Heart left ventricle (tissue), 13 donors: ENCODE results near the gene BTBD17.

Experiments
- CTCF ChIP-seq, 12 donors: fragments of 200-600 bp; sonication (generic) in 4 of 12; IDR thresholded peaks; one replicate each; pipeline versions ENCODE4 v1.5.0 to v1.8.0; 2018 to 2022; ENCODE audit warnings: antibody characterized with exemption in 12 of 12, mild to moderate bottlenecking in 5 of 12
- POLR2A ChIP-seq, 2 donors: fragments of 450-650 bp; IDR thresholded peaks; one replicate each; pipeline ENCODE4 v1.6.1; 2017; ENCODE audit warnings: antibody characterized with exemption in 2 of 2, mild to moderate bottlenecking in 2 of 2, moderate library complexity in 2 of 2
- donor health status: ischemic (EF 13 %, LVEDD 7.1; RV severe dilation, severe dysfunction).
- donor health status: DM: no; HTN: yes; CAD: no.
- donor health status: DM: no; HTN: no; CAD: no.
- donor health status: ischemic (EF 25% LVEDD 6.9; RV normal size, moderate dysfunction).
- donor health status: ischemic (EF 25% LVEDD 5.7; RV mildly dilated, moderate dysfunction).
- donor health status: ischemic (EF 35%, LVEDD 5.7; RV mildly dilated, moderate dysfunction).
- donor health status: nonischemic (EF 11% LVEDD 7.7; RV severe dilation, severe dysfunction).
- donor health status: DM: yes; HTN: yes; CAD: no.
- donor health status: PGD.
- donor health status: ischemic (EF 29% LVEDD 5.4; RV normal size, mild dysfunction).
- donor health status: nonischemic (EF 23%, LVEDD 6.1; RV moderate dilation, normal function).

GRCh38 chr17:74309902-74310301 lies 51.8 kb downstream of the BTBD17 start:
- no peak for TF ChIP-seq CTCF (IDR thresholded peaks at IDR 0.05)
- no peak for TF ChIP-seq POLR2A (IDR thresholded peaks at IDR 0.05)
